ENCODE data around the gene PDCL2.

Gene PDCL2

DNA sequence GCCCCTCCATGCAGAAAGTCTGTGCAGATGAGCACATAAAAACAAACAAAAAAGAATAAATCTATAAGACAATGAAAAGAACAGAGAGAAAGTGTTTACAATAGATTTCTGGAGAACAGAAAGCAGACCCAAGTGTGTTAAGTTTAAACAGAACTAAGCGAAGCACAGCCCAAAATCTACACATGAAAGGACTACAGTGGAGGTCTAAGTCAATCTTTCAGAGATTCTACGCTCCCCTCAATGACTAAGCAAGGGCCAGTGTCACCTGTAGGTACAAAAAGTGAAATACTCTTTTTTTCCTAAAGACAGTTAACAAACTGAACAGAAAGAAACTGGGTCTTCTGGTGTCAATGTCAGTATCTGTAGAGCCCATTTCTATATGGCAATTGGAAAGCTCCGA, 63.6 kb downstream of the PDCL2 start:
- Histone ChIP-seq H3K9ac (no peak overlapping the region), H3K36me3 (ENCODE audit: insufficient read depth) (no peaks in the 10 kb centered on the region), H3K4me2 (no peak overlapping the region), H3K27ac (no peak overlapping the region), H2AFZ (ENCODE audit: low read depth) (no peak overlapping the region), H3K79me2 (ENCODE audit: insufficient read depth, low read depth) (peaks cover 32% of the 10 kb centered on the region; the same call in 1 of the 2 replicates), H3K4me1 (ENCODE audit: low read depth, poor library complexity, severe bottlenecking) (no peaks in the 10 kb centered on the region), H4K20me1 (ENCODE audit: insufficient read depth) (no peaks in the 10 kb centered on the region), H3K4me3 (IDR thresholded peaks at IDR 0.05; ENCODE audit: insufficient read depth, low read depth, low read length) (no peak overlapping the region), H3K27me3 (ENCODE audit: insufficient read depth, low read depth) (no peaks in the 10 kb centered on the region)
- TF ChIP-seq, protein P1, sequence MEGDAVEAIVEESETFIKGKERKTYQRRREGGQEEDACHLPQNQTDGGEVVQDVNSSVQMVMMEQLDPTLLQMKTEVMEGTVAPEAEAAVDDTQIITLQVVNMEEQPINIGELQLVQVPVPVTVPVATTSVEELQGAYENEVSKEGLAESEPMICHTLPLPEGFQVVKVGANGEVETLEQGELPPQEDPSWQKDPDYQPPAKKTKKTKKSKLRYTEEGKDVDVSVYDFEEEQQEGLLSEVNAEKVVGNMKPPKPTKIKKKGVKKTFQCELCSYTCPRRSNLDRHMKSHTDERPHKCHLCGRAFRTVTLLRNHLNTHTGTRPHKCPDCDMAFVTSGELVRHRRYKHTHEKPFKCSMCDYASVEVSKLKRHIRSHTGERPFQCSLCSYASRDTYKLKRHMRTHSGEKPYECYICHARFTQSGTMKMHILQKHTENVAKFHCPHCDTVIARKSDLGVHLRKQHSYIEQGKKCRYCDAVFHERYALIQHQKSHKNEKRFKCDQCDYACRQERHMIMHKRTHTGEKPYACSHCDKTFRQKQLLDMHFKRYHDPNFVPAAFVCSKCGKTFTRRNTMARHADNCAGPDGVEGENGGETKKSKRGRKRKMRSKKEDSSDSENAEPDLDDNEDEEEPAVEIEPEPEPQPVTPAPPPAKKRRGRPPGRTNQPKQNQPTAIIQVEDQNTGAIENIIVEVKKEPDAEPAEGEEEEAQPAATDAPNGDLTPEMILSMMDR (conservative IDR thresholded peaks at IDR 0.05; ENCODE audit: low read depth, low read length): no peak

DNA sequence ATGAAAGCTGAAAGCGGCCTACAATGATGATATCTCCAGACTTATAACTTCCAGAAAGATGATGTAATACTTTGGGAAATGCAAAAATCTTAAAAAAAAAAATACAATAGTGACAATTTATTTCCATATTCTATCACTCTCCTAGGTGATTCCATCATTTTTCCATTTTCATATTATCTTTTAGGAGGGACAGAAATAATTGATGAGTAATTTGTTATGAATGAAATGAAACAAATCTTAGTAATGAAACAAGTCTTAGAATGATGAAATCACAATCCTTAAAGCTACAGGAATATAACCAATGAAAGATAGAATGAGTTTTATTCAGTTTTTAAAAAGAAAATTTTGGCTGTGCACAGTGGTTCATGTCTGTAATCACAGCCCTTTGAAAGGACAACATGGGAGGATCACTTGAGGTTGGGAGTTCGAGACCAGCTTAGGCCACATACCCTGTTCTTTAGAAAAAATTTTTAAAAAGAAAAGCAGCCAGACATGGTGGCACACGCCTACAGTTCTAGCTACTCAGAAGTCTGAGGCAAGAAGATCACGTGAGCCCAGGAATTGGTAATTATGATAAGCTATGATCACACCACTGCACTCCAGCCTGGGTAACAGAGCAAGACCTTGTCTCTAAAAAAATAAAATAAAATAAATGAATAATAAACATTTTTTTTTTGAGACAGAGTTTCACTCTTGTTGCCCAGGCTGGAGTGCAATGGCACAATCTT, 67.0 kb downstream of the PDCL2 start:
- Histone ChIP-seq H3K79me2 (ENCODE audit: insufficient read depth, low read depth) (peaks cover 35% of the 10 kb centered on the region; the same call in 1 of the 2 replicates), H3K27ac (no peak overlapping the region)

DNA sequence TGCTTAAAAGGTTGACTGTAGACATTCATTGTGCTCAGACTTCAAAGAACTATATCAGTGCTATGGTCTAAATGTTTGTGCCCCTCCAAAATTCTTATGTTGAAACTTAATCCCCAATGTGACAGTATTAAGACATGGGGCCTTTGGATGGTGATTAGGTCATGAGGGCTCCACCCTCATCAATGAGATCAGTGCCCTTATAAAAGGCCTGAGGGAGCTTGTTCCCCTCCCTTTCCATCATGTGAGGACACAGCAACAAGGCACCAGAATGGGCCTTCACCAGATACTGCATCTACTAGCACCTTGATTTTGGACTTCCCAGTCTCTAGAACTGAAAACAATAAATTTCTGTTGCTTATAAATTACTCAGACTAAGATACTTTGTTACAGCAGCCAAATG, 73.6 kb downstream of the PDCL2 start:
- TF ChIP-seq, protein P1 (conservative IDR thresholded peaks at IDR 0.05; ENCODE audit: low read depth, low read length): no peak
- Histone ChIP-seq H3K4me3 (IDR thresholded peaks at IDR 0.05; ENCODE audit: insufficient read depth, low read depth, low read length) (no peak overlapping the region), H4K20me1 (ENCODE audit: insufficient read depth) (no peaks in the 10 kb centered on the region; the same call in 1 of the 2 replicates), H3K4me1 (ENCODE audit: low read depth, poor library complexity, severe bottlenecking) (peaks cover 22% of the 10 kb centered on the region), H3K79me2 (ENCODE audit: insufficient read depth, low read depth) (peaks cover 31% of the 10 kb centered on the region), H3K36me3 (ENCODE audit: insufficient read depth) (no peaks in the 10 kb centered on the region), H3K27ac (peak overlapping the region; percentile 56), H3K27me3 (ENCODE audit: insufficient read depth, low read depth) (no peaks in the 10 kb centered on the region), H3K9ac (no peak overlapping the region; the same call in 1 of the 2 replicates), H2AFZ (ENCODE audit: low read depth) (no peak overlapping the region), H3K4me2 (peak overlapping the region; percentile 21; the same call in 1 of the 2 replicates)

More for the DNA sequence above, 67.0 kb downstream of the PDCL2 start:
- TF ChIP-seq, protein P1 (conservative IDR thresholded peaks at IDR 0.05; ENCODE audit: low read depth, low read length): no peak
- Histone ChIP-seq H3K36me3 (ENCODE audit: insufficient read depth) (no peaks in the 10 kb centered on the region), H4K20me1 (ENCODE audit: insufficient read depth) (no peaks in the 10 kb centered on the region), H3K4me2 (no peak overlapping the region), H3K9ac (no peak overlapping the region), H3K4me3 (IDR thresholded peaks at IDR 0.05; ENCODE audit: insufficient read depth, low read depth, low read length) (no peak overlapping the region), H3K27me3 (ENCODE audit: insufficient read depth, low read depth) (no peaks in the 10 kb centered on the region), H2AFZ (ENCODE audit: low read depth) (no peak overlapping the region), H3K4me1 (ENCODE audit: low read depth, poor library complexity, severe bottlenecking) (no peaks in the 10 kb centered on the region)

DNA sequence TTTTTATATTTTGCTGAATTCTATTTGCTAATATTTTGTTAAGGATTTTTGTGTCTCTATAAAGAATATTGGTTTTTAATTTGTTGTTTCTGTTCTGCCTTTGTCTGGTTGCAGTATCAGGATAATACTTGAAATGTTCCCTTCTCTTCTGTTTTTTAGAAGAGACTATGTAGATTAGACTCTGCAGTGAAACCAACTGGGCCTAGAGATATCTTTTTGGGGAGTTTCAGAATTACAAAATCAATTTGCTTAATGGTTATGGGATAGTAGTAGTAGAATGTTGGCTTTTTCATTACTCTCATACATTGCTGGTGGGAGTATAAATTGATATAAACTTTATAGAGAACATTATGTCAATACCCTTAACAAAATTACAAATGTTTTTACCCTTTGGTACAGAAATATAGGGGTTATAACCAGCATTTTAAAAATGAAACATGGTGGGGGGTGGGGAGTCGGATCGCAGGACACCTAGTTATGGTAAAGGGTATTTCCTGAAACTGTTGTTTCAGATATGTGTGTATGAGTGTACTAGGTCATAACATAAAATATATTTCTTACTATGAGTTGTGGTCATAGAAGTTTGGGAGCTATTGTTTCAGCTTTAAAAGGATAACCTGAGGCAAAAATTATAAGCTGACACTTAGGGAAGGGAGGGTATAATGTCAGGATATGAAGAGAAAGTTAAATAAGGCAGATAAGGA, 74.4 kb downstream of the PDCL2 start:
- Histone ChIP-seq H2AFZ (ENCODE audit: low read depth) (no peak overlapping the region), H3K9ac (no peak overlapping the region; the same call in 1 of the 2 replicates), H3K79me2 (ENCODE audit: insufficient read depth, low read depth) (peaks cover 24% of the 10 kb centered on the region), H3K4me2 (peak overlapping the region; percentile 21; the same call in 1 of the 2 replicates), H3K36me3 (ENCODE audit: insufficient read depth) (no peaks in the 10 kb centered on the region), H4K20me1 (ENCODE audit: insufficient read depth) (no peaks in the 10 kb centered on the region; the same call in 1 of the 2 replicates), H3K4me3 (IDR thresholded peaks at IDR 0.05; ENCODE audit: insufficient read depth, low read depth, low read length) (no peak overlapping the region), H3K27me3 (ENCODE audit: insufficient read depth, low read depth) (no peaks in the 10 kb centered on the region), H3K27ac (peak overlapping the region; percentile 56), H3K4me1 (ENCODE audit: low read depth, poor library complexity, severe bottlenecking) (peaks cover 22% of the 10 kb centered on the region)
- TF ChIP-seq, protein P1 (conservative IDR thresholded peaks at IDR 0.05; ENCODE audit: low read depth, low read length): no peak
